Loucy (cell line): ENCODE measurements around the gene DOCK9.

Experiments used
- H2AFZ ChIP-seq: fragments of 200-600 bp; sonication (generic); 2 replicates; pipeline ENCODE4 v1.6.0; 2016; ENCODE audit warnings: antibody characterized with exemption, mild to moderate bottlenecking, low read length, moderate library complexity
- H3F3A ChIP-seq: fragments of 200-600 bp; 2 replicates; pipeline ENCODE4 v1.6.0; 2016; ENCODE audit warnings: antibody characterized with exemption, low read depth, mild to moderate bottlenecking
- H3K27me3 ChIP-seq: fragments of 200-600 bp; sonication (generic); 2 replicates; pipeline ENCODE4 v1.6.1; 2014; ENCODE audit warnings: low read length, mild to moderate bottlenecking; ENCODE audit not compliant: insufficient read depth, poor library complexity, severe bottlenecking
- H3K36me3 ChIP-seq: fragments of 200-600 bp; sonication (generic); 2 replicates; pipeline ENCODE4 v1.6.1; 2016; ENCODE audit warnings: low read length; ENCODE audit not compliant: insufficient read depth
- H3K4me1 ChIP-seq: fragments of 200-600 bp; sonication (generic); 2 replicates; pipeline ENCODE4 v1.5.1; 2014; ENCODE audit warnings: low read length, mild to moderate bottlenecking; ENCODE audit not compliant: insufficient read depth, poor library complexity, severe bottlenecking
- H3K4me2 ChIP-seq: fragments of 200-600 bp; sonication (generic); 2 replicates; pipeline ENCODE4 v1.6.0; 2014; ENCODE audit warnings: antibody characterized with exemption, low read length, low read depth, mild to moderate bottlenecking; ENCODE audit not compliant: poor library complexity, severe bottlenecking
- H3K4me3 ChIP-seq: fragments of 200-600 bp; sonication (generic); 2 replicates; pipeline ENCODE4 v1.5.1; 2014; ENCODE audit warnings: low read length, mild to moderate bottlenecking, mixed read lengths; ENCODE audit not compliant: poor library complexity, severe bottlenecking
- H3K79me2 ChIP-seq: fragments of 200-600 bp; sonication (generic); 2 replicates; pipeline ENCODE4 v1.6.1; 2014; ENCODE audit warnings: low read length; ENCODE audit not compliant: insufficient read depth
- H3K9ac ChIP-seq: fragments of 200-600 bp; sonication (generic); 2 replicates; pipeline ENCODE4 v1.6.0; 2014; ENCODE audit warnings: mild to moderate bottlenecking, low read depth, low read length, moderate library complexity; ENCODE audit not compliant: poor library complexity, severe bottlenecking
- H3K9me2 ChIP-seq: fragments of 200-600 bp; sonication (generic); replicated peaks from 2 replicates; pipeline ENCODE4 v1.6.1; 2016; ENCODE audit warnings: low read depth, low read length, mixed read lengths
- H3K9me3 ChIP-seq: fragments of 200-600 bp; sonication (generic); 2 replicates; pipeline ENCODE4 v1.6.1; 2014; ENCODE audit warnings: mild to moderate bottlenecking, antibody characterized with exemption, low read length, low read depth; ENCODE audit not compliant: insufficient read depth
- H4K20me1 ChIP-seq: fragments of 200-600 bp; sonication (generic); 2 replicates; pipeline ENCODE4 v1.6.0; 2014; ENCODE audit warnings: antibody characterized with exemption, low read length, mild to moderate bottlenecking; ENCODE audit not compliant: insufficient read depth, poor library complexity, severe bottlenecking
- EZH2phosphoT487 ChIP-seq: fragments of 200-600 bp; IDR thresholded peaks from 2 replicates; pipeline ENCODE4 v1.6.1; 2018; ENCODE audit warnings: antibody characterized with exemption, mild to moderate bottlenecking, moderate library complexity, borderline replicate concordance
- TF ChIP-seq, protein P1 (sequence below): fragments of 200-600 bp; sonication (generic); conservative IDR thresholded peaks from 2 replicates; pipeline ENCODE4 v1.5.1; 2014; ENCODE audit warnings: mild to moderate bottlenecking, antibody characterized with exemption, low read length

Gene DOCK9

DNA sequence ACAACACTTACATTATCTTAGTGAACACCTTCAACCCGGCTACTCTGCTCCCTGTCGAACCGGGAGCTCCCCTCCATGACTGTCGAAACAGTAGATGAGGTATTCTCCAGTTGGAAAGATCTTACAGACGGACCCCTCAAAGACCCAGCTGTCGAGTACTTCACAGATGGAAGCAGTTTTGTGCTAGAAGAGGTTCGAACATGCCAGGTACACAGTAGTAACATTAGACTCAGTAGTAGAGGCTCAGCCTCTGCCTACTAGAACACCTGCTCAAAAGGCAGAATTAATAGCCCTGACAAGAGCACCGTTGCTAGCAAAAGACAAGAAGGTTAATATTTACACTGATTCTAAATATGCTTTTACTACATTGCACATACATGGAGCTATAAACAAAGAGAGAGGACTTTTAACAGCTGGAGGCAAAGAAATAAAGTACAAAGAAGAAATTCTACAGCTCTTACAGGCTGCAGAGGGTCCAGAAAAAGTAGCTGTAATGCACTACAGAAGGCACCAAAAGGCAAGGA, 211.8 kb downstream of the DOCK9 start:
- no peak for TF ChIP-seq EZH2phosphoT487
- TF ChIP-seq, protein P1, sequence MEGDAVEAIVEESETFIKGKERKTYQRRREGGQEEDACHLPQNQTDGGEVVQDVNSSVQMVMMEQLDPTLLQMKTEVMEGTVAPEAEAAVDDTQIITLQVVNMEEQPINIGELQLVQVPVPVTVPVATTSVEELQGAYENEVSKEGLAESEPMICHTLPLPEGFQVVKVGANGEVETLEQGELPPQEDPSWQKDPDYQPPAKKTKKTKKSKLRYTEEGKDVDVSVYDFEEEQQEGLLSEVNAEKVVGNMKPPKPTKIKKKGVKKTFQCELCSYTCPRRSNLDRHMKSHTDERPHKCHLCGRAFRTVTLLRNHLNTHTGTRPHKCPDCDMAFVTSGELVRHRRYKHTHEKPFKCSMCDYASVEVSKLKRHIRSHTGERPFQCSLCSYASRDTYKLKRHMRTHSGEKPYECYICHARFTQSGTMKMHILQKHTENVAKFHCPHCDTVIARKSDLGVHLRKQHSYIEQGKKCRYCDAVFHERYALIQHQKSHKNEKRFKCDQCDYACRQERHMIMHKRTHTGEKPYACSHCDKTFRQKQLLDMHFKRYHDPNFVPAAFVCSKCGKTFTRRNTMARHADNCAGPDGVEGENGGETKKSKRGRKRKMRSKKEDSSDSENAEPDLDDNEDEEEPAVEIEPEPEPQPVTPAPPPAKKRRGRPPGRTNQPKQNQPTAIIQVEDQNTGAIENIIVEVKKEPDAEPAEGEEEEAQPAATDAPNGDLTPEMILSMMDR: no peak
- H3K4me1 ChIP-seq: no peaks in the 10 kb centered on the region
- no peaks in the 10 kb centered on the region for H3K9me2 ChIP-seq
- H3K27me3 ChIP-seq: peaks cover 7% of the 10 kb centered on the region
- no peak overlapping the region for H2AFZ ChIP-seq
- H3K9me3 ChIP-seq: no peaks in the 10 kb centered on the region
- no peak overlapping the region for H3K4me2 ChIP-seq
- no peaks in the 10 kb centered on the region for H4K20me1 ChIP-seq
- H3K9ac ChIP-seq: no peak overlapping the region
- no peaks in the 10 kb centered on the region for H3F3A ChIP-seq
- H3K4me3 ChIP-seq: no peak overlapping the region
- no peaks in the 10 kb centered on the region for H3K36me3 ChIP-seq
- H3K79me2 ChIP-seq: no peaks in the 10 kb centered on the region

DNA sequence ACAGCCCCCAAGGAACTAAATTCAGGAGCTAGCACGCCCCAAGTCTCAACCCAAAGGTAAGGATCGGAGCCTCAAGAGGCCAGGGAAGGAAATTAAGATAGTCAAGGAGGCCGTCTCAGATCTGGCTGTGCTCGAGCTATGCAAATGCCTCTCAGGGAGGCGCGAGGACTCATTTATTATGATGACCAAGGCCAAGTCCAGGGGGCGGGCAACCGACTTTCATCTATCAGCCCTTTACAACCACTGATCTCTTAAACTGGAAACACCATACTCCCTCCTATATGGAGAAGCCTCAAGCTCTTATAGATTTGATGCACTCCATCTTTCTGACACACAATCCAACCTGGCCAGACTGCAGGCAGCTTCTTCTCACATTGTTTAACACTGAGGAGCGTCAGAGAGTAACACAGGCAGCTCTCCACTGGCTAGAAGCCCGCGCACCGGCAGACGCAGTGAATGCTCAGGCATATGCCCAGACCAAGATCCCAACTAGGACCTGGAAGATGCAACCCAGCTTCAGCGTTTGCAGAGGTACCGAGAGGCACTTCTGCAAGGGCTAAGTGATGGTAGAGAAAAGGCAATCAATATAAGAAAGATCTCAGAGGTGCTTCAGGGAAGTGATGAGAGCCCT, 215.8 kb downstream of the DOCK9 start:
- H3F3A ChIP-seq: no peaks in the 10 kb centered on the region
- H3K4me2 ChIP-seq: peak overlapping the region; percentile 44
- peak overlapping the region; percentile 31 for H3K4me3 ChIP-seq
- TF ChIP-seq, protein P1: no peak
- no peak for TF ChIP-seq EZH2phosphoT487
- no peaks in the 10 kb centered on the region for H3K79me2 ChIP-seq
- H3K9me2 ChIP-seq: no peaks in the 10 kb centered on the region
- H3K4me1 ChIP-seq: no peaks in the 10 kb centered on the region
- no peaks in the 10 kb centered on the region for H3K27me3 ChIP-seq
- no peak overlapping the region for H3K9ac ChIP-seq
- no peaks in the 10 kb centered on the region for H3K36me3 ChIP-seq
- no peaks in the 10 kb centered on the region for H4K20me1 ChIP-seq
- no peak overlapping the region for H2AFZ ChIP-seq
- H3K9me3 ChIP-seq: no peaks in the 10 kb centered on the region

DNA sequence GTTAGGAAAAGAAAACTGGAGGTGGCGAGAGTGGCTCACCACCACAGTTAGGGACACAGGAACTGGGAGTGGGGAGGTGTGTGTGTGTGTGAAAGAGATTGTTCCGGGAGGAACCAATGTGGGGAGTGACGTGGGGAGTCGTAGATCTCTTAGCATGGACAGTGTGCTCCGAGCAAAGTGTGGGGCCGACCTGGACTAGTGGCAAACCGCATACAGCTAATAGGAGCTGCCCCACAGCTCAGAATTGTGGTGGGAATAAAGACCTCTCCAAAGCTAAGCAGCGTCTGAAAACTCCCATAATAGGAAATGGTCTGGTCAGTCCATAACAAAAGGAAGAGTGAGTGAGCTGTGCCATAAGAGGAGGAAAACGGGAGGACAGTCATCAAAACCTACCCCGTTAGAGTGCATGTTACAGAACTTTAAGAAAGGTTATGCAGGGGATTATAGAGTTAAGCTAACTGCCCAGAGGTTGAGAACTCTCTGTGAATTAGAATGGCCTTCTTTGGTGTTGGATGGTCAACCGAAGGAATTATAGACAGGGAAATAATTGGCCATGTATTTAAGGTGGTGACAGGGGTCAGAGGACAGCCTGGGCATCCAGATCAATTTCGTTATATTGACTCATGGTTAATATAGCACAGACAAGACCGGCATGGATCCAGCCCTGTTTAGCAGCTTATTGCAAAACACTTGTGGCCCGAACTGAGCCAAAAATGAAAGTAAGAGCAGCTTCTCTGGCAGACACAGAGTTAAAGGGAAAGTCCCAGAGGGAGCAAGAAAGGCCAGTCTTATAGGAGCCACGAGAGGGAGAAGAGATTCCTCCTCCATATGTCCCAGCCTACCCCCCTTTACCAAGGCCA, 216.5 kb downstream of the DOCK9 start:
- H3K4me3 ChIP-seq: peak overlapping the region; percentile 31
- H3K9me2 ChIP-seq: no peaks in the 10 kb centered on the region
- H3K27me3 ChIP-seq: no peaks in the 10 kb centered on the region
- H3K36me3 ChIP-seq: no peaks in the 10 kb centered on the region
- H2AFZ ChIP-seq: no peak overlapping the region
- no peaks in the 10 kb centered on the region for H3F3A ChIP-seq
- TF ChIP-seq EZH2phosphoT487: no peak
- TF ChIP-seq, protein P1: no peak
- no peak overlapping the region for H3K9ac ChIP-seq
- no peaks in the 10 kb centered on the region for H3K79me2 ChIP-seq
- no peaks in the 10 kb centered on the region for H3K9me3 ChIP-seq
- H3K4me2 ChIP-seq: peak overlapping the region; percentile 44
- no peaks in the 10 kb centered on the region for H3K4me1 ChIP-seq
- no peaks in the 10 kb centered on the region for H4K20me1 ChIP-seq
